ENCODE data around the gene ZNF776.

The ZNF776 gene

DNA sequence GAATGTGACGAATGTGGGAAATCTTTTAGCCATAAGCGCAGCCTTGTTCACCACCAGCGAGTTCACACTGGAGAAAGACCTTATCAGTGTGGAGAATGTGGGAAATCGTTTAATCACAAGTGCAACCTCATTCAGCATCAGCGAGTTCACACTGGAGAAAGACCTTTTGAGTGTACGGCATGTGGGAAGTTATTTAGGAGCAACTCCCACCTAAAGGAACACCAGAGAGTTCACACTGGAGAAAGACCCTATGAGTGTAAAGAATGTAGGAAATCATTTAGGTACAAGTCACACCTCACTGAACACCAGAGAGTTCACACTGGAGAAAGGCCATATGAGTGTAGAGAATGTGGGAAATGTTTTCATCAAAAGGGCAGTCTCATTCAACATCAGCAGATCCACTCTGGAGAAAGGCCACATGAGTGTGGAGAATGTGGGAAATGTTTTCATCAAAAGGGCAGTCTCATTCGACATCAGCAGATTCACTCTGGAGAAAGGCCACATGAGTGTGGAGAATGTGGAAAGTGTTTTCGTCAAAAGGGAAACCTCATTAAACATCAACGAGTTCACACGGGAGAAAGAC is 7.6 kb downstream of the ZNF776 start:
- H3K4me3 ChIP-seq (ENCODE audit: low read length): no peak overlapping the region
- DNase-seq (ENCODE audit: low read depth): no peak
- TF ChIP-seq, protein P1, sequence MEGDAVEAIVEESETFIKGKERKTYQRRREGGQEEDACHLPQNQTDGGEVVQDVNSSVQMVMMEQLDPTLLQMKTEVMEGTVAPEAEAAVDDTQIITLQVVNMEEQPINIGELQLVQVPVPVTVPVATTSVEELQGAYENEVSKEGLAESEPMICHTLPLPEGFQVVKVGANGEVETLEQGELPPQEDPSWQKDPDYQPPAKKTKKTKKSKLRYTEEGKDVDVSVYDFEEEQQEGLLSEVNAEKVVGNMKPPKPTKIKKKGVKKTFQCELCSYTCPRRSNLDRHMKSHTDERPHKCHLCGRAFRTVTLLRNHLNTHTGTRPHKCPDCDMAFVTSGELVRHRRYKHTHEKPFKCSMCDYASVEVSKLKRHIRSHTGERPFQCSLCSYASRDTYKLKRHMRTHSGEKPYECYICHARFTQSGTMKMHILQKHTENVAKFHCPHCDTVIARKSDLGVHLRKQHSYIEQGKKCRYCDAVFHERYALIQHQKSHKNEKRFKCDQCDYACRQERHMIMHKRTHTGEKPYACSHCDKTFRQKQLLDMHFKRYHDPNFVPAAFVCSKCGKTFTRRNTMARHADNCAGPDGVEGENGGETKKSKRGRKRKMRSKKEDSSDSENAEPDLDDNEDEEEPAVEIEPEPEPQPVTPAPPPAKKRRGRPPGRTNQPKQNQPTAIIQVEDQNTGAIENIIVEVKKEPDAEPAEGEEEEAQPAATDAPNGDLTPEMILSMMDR (conservative IDR thresholded peaks at IDR 0.05; ENCODE audit: low read length): no peak

- DNase-seq (ENCODE audit: low read depth): no peak
- no peak overlapping the region for H3K4me3 ChIP-seq (ENCODE audit: low read length)
- TF ChIP-seq, protein P1 (conservative IDR thresholded peaks at IDR 0.05; ENCODE audit: low read length): no peak
Measured at GRCh38 chr19:57755031-57755430, 8.4 kb downstream of the ZNF776 start.

DNA sequence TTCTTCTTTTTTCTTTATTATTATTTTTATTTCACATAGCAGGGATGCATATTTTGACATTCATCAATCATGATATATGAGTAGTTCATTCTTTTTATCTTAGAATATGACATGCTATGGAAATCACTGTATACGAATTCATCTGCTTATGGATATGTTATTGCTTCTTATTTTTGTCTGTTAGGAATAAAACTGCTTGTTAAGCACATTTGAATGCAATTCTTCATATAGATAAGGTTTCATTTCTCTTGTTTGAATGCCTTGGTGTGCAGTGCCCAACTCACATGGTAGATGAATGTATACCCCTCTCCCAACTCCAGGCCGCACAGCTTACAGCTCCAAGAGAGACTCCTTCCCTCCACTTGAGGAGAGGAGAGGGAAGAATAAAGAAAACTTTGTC is 11.3 kb downstream of the ZNF776 start:
- no peak overlapping the region for H3K4me3 ChIP-seq (ENCODE audit: low read length)
- DNase-seq (ENCODE audit: low read depth): no peak
- TF ChIP-seq, protein P1 (conservative IDR thresholded peaks at IDR 0.05; ENCODE audit: low read length): no peak

DNA sequence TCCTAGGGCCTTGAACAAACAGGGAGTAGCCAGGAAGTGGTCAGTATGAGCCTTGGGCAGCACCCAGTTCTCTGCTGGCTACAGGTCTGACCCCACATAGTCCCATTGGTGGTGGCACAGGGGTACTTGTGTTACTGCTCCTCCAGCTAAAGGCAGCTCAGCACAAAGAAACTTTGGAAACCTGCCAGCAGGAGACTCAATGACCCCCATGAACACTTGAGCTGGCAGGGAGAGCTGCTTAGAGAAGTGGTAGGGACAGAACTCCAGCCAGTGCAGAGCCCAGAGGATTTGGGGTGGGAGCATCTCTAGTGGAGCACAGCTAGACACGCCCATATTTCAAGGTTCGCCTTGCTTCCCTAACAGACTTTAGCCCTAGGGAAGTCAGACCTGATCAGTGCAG is 12.5 kb downstream of the ZNF776 start:
- no peak for DNase-seq (ENCODE audit: low read depth)
- H3K4me3 ChIP-seq (ENCODE audit: low read length): no peak overlapping the region
- TF ChIP-seq, protein P1 (conservative IDR thresholded peaks at IDR 0.05; ENCODE audit: low read length): no peak

GRCh38 chr19:57769345-57770131 is 22.9 kb downstream of the ZNF776 start, which contains the start of gene ZNF586:
ZNF586 (plus strand) TSS chr19:57769676; CDS start chr19:57769843, 167 bp downstream.
- peak; percentile 91 for DNase-seq (ENCODE audit: low read depth)
- peak within 1 kb of the TSS; percentile 82 for H3K4me3 ChIP-seq (ENCODE audit: low read length)
- TF ChIP-seq, protein P1 (conservative IDR thresholded peaks at IDR 0.05; ENCODE audit: low read length): no peak

DNA sequence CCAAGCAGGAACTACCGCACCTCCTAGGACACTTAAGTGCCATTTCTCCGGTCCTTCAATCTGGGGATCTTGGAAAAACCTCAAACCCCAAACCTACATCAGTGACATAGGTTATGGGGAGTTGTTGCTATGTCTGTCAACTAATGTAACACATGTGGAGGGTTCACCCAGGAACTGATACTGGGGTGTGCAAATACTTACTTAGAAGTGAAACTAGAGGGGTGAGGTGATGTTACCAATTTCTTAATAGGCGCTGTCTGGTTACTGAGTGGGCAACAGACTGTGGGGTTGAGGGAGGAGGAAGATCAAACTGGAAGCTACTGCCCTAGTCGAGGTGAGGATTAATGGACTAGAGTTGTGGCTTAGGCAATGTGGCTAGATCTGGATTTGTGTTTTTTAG is 24.8 kb downstream of the ZNF776 start:
- no peak for DNase-seq (ENCODE audit: low read depth)
- H3K4me3 ChIP-seq (ENCODE audit: low read length): no peak overlapping the region
- TF ChIP-seq, protein P1 (conservative IDR thresholded peaks at IDR 0.05; ENCODE audit: low read length): no peak

DNA sequence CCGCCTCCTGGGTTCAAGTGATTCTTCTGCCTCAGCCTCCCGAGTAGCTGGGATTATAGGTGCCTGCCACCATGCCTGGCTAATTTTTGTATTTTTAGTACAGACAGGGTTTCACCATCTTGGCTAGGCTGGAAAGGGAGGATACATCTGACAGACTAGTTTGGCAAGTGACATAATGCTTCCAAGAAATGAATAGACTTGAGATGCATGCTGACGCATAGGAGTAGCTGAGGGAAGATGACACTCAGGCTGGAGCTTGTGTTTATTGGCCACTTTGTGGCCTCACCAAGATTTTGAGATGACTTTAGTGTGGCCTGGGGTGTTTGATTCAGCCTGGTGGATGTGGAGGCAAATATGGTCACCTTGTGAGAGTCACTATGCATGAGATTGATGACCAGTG is 26.9 kb downstream of the ZNF776 start:
- TF ChIP-seq, protein P1 (conservative IDR thresholded peaks at IDR 0.05; ENCODE audit: low read length): no peak
- no peak for DNase-seq (ENCODE audit: low read depth)
- no peak overlapping the region for H3K4me3 ChIP-seq (ENCODE audit: low read length)

Measured in AG10803 (cell line).